Head of caudate nucleus (tissue), 42 donors: ENCODE measurements around the gene JSRP1.
A peak's percentile ranks its signal among the peaks of the same experiment; 100 is the strongest.

ENCODE experiments used
- DNase-seq, 42 donors: peaks; one replicate each; pipeline versions ENCODE4 v3.0.0 to v3.0.0-alpha.2; 2020 to 2021; ENCODE audit warnings: mixed read lengths in 7 of 42
- intact Hi-C: fragments of 100-400 bp; cut with DNase I; formaldehyde crosslinking; loops from one replicate; pipeline ENCODE4 v1.15.0; 2022

Gene JSRP1, protein sequence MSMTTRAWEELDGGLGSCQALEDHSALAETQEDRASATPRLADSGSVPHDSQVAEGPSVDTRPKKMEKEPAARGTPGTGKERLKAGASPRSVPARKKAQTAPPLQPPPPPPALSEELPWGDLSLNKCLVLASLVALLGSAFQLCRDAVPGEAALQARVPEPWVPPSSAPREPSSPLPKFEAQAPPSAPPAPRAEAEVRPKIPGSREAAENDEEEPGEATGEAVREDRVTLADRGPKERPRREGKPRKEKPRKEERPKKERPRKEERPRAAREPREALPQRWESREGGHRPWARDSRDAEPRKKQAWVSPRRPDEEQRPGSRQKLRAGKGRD

GRCh38 chr19:2255982-2256685 lies at the start of gene JSRP1:
Gene JSRP1, minus strand, starts transcription at chr19:2256417. Its CDS starts 1,103 bp downstream, at chr19:2255314.
- DNase-seq: no peak

GRCh38 chr19:2305452-2306280 lies 49.4 kb upstream of the JSRP1 start:
- DNase-seq: no peak
- intact Hi-C loops: no loop called here

More at GRCh38 chr19:2255982-2256685, at the start of gene JSRP1:
- intact Hi-C loops: no loop called here

GRCh38 chr19:2303211-2303798 lies 47.1 kb upstream of the JSRP1 start:
- intact Hi-C loops: no loop called here
- DNase-seq: no peak

DNA sequence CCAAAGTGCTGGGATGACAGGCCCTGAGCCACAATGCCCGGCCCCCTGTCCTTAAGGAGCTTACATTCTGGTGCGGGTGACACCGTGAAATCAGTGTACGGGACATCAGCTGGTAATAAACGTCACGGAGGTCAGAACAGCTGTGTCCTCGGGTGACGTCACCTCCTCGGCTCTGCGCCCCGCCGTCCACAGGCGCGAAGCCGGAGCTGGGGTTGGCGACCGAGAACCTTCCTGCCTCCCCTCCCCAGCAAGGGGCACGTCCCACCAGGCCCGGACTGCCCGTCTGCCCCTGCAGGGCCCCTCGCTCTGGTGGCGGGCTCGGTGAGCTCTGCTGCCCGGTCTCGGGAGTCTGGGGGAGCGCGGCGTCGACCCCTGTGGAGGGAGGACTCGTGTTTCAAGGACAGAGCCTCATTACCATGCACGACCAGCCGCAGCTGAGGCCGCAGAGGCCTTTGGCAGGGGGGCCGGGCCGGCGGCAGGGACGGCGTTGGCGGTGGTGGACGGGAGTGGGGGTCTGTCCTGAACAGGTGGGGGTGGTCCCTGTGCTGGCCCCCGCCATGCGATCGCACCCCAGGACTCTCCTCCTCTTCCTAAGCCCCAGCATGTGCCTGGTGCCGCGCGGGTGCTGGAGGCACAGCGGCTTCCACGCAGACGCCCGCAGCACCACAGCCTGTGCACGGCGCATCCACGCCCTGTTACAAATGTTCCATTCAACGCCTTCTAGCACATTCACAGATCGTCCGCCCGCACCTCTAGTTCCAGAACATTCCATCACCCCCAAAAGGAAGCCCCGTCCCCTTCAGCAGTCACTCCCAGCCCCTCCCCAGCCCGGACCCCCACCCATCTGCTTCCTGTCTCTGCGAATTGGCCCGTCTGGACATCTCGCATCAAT lies 46.3 kb upstream of the JSRP1 start:
- DNase-seq: peak; percentile 46 to 85 (median 70)
- intact Hi-C loops: no loop called here

DNA sequence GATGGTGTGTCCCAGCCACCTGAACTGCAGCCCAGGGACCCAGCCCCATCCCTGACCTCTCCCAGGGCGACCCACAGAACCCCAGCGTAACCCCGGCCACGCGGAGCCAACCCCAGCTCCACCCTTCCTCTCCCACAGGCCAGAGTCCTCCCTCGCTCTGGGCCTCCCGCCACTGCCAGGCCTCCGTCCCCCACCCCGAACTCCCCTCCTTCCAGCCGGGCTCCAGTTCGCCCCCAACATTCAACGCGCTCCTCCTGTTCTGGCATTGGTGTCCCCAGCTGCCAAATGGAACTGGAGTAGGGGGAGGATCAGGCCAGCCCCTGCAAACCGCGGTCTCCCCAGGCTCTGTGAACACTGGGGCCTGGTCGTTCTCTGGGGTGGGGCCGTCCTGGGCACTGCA lies 44.3 kb upstream of the JSRP1 start:
- intact Hi-C loops: no loop called here
- DNase-seq: no peak

GRCh38 chr19:2296141-2296540 lies 39.9 kb upstream of the JSRP1 start:
- DNase-seq: no peak
- intact Hi-C loops: no loop called here

DNA sequence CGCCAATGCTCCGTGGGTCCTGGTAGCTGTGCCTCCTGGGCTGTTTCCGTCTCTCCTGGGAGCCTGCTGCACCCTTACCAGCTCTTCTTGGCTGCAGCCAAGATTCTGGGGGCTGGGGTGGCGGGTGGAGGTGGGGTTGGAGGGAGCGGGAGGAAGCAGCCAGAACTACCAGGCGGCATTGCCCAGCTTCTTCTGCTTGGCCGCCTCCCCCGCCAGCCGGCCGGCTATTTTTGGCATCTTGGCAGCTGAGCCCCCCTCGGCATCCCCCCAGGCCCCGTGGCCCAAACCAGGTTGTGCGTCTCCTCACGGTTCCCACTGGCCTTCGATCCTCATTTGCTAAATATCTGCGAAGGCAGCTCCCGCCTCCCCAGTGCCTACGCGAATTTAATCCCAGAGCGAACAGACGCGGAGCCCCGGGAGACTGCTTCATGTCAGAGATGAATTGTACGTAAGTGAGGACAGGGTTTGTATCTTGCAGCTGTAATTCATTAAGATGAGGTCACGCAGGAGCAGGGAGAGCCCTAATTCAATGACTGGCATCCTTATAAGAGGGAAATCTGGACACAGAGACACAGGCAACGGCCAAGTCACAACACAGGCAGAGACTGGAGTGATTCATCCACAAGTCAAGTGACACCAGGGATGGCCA lies 38.6 kb upstream of the JSRP1 start:
- peak in 26 of 42 donors; percentile 49 to 84 (median 67) for DNase-seq
- intact Hi-C loops: no loop called here

GRCh38 chr19:2291185-2291751 lies 35.1 kb upstream of the JSRP1 start:
- DNase-seq: peak in 2 of 42 donors; percentile 10 to 37
- intact Hi-C loops: no loop called here

DNA sequence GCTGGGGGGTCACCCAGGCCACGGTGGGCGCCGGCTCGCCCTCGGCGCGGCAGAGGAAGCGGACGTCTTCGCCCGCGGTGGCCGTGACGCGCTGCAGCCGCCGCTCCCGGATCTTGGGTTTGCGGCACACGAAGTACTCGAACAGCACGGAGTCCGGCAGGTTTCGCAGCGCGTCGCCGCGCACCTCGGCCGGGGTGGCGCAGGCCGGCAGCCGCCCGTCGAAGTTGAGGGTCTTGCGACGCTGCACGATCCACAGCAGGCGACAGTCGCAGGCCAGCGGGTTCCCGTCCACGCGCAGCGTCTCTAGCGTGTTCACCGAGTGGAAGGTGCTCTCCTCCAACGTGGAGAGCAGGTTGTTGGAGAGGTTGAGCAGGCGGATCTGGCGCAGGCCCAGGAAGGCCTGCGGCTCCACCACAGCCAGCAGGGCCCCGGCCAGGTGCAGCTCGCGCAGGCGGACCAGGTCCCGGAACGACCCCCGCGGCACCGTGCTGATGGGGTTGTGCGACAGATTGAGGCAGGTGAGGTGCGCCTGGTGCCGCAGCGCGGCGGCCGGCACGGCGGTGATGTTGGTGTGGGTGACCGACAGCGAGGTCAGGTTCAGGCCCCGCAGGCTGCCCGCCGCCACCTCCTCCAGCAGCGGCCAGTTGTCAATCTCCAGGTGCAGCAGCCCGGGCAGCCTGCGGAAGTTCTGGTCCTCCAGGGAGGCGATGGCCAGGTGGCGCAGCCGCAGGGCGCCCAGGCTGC lies 34.4 kb upstream of the JSRP1 start:
- intact Hi-C loops: no loop called here
- peak in 1 of 42 donors; percentile 14 for DNase-seq

GRCh38 chr19:2289714-2290435 lies 33.7 kb upstream of the JSRP1 start:
- intact Hi-C loops: no loop called here
- peak in 4 of 42 donors; percentile 18 to 46 (median 36) for DNase-seq

DNA sequence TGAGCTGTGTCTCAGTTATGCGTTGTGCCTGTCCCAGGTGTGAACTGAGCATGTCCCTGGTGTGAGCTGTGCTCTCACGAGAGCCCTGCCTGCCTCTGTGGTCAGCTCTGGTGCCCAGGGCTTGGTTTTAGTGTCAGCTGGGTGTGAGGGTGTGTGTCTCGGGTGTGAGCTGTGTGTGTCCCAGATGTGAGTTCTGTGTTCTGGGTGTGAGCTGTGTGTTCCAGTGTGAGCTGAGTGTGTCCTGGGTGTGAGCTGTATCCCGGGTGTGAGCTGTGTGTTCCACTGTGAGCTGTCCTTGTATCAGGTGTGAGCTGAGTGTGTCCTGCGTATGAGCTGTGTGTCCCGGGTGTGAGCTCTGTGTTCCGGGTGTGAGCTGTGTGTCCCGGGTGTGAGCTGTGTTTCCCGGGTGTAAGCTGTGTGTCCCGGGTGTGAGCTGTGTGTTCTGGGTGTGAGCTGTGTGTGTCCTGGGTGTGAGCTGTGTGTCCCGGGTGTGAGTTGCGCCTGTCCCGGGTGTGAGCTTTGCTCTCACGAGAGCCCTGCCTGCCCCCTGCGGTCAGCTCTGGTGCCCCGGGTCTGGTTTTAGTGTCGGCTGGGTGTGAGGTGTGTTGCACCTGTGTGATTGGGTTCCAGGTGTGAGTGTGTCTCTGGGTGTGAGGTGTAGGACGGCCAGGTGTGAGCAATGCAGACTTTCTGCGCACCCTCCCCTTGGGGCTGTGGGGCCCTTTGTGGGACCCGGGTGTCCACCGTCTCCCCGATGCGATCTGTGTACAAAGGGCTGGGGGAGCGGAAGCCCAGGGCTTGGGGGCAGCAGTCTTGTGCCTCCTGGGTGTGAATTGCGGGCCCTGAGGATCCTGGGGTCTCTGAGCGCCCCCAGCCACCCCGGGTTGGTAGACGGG lies 32.8 kb upstream of the JSRP1 start:
- intact Hi-C loops: no loop called here
- DNase-seq: peak in 1 of 42 donors; percentile 37

DNA sequence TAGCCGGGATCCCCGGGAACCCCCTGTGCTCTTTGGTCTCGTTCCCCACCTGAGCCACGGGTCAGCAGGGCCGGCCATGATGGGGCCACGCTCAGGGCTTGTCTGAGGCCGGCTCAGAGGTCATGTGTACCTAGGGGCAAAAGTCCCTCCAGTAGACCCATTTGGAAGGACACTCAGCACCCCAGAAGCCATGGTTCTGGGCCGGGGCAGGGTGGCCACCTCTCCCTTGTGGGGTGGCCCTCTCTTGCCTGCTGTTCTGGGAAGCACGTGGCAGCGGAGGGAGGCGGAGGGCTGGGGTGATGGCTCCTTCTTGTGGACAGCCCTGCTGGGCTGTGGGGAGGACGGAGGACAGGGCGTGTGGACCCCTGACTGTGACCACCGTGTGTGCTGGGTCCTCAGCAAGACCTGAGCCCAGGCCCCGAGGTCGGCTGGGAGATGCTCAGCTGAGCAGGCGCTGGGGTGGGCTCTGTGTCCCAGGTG lies 32.2 kb upstream of the JSRP1 start:
- intact Hi-C loops: no loop called here
- DNase-seq: no peak

- intact Hi-C loops: no loop called here
- peak in 1 of 42 donors; percentile 37 for DNase-seq
These were observed 31.5 kb upstream of the JSRP1 start for GRCh38 chr19:2287585-2288337.

GRCh38 chr19:2286402-2287140 lies 30.4 kb upstream of the JSRP1 start:
- intact Hi-C loops: no loop called here
- DNase-seq: no peak
